Glutamatergic neuron (in vitro differentiated cells): ENCODE results near the gene CFAP161. TPM values are rescaled to one million over a fixed set of nuclear protein-coding genes. Genes with fewer than 3 reads are reported as not detected.
"Not testable (repeated sequence)": the region's sequence is repeated elsewhere in the genome, so short reads cannot be mapped to it uniquely, and the experiment has no call there.

Experiments
- DNase-seq: peaks from one replicate; pipeline ENCODE4 v3.0.0; 2022
- H3K27ac Mint-ChIP-seq: one replicate; pipeline ENCODE4 v1.8.0; 2020; ENCODE audit warnings: mild to moderate bottlenecking, mixed read lengths, inconsistent platforms; ENCODE audit not compliant: unreplicated experiment
- H3K27me3 Mint-ChIP-seq: one replicate; pipeline ENCODE4 v1.8.0; 2020; ENCODE audit warnings: mild to moderate bottlenecking, moderate library complexity, mixed read lengths, inconsistent platforms; ENCODE audit not compliant: unreplicated experiment
- H3K36me3 Mint-ChIP-seq: one replicate; pipeline ENCODE4 v1.8.0; 2020; ENCODE audit warnings: mild to moderate bottlenecking, mixed read lengths, inconsistent platforms; ENCODE audit not compliant: unreplicated experiment
- H3K4me1 Mint-ChIP-seq: one replicate; pipeline ENCODE4 v1.8.0; 2020; ENCODE audit warnings: mild to moderate bottlenecking, low read depth, mixed read lengths, inconsistent platforms; ENCODE audit not compliant: unreplicated experiment
- H3K4me3 Mint-ChIP-seq: one replicate; pipeline ENCODE4 v1.8.0; 2020; ENCODE audit warnings: mild to moderate bottlenecking, mixed read lengths, inconsistent platforms; ENCODE audit not compliant: unreplicated experiment
- H3K9me3 Mint-ChIP-seq: one replicate; pipeline ENCODE4 v1.8.0; 2020; ENCODE audit warnings: mild to moderate bottlenecking, moderate library complexity, mixed read lengths, inconsistent platforms; ENCODE audit not compliant: unreplicated experiment
- CTCF ChIP-seq: fragments of 200-600 bp; sonication (generic); IDR thresholded peaks from one replicate; pipeline ENCODE4 v1.5.0; 2021; ENCODE audit not compliant: partially characterized antibody, unreplicated experiment
- total RNA-seq: library from RNA; stranded (reverse); fragmentation: NEBNext Ultra II Directional; extraction: Animal tissue kit (Norgen Biotek cat#: 25700); gene quantifications from one replicate; pipeline ENCODE4 v1.2.1, GENCODE V29; 2021; ENCODE audit not compliant: unreplicated experiment

CFAP161 gene
- total RNA-seq, 1 donor from 2014 or later: 0.39 TPM

- TF ChIP-seq CTCF: no peak
- H3K9me3 Mint-ChIP-seq: peaks cover 2% of the 10 kb centered on the region
- no peak for DNase-seq
- H3K4me1 Mint-ChIP-seq: peaks cover 6% of the 10 kb centered on the region
- no peak overlapping the region for H3K4me3 Mint-ChIP-seq
- H3K27ac Mint-ChIP-seq: no peak overlapping the region
- peaks cover 3% of the 10 kb centered on the region for H3K36me3 Mint-ChIP-seq
- peaks cover 4% of the 10 kb centered on the region for H3K27me3 Mint-ChIP-seq
These were observed 23.3 kb downstream of the CFAP161 start for GRCh38 chr15:81157195-81157938.

GRCh38 chr15:81157939-81158223 is 23.8 kb downstream of the CFAP161 start:
- H3K27ac Mint-ChIP-seq: no peak overlapping the region
- peaks cover 5% of the 10 kb centered on the region for H3K36me3 Mint-ChIP-seq
- no peak for TF ChIP-seq CTCF
- H3K4me1 Mint-ChIP-seq: peaks cover 6% of the 10 kb centered on the region
- H3K9me3 Mint-ChIP-seq: peaks cover 2% of the 10 kb centered on the region
- no peak for DNase-seq
- H3K27me3 Mint-ChIP-seq: peaks cover 4% of the 10 kb centered on the region
- H3K4me3 Mint-ChIP-seq: no peak overlapping the region

GRCh38 chr15:81158561-81158960 is 24.5 kb downstream of the CFAP161 start:
- not testable (repeated sequence) for H3K27me3 Mint-ChIP-seq, H3K4me1 Mint-ChIP-seq, H3K4me3 Mint-ChIP-seq, H3K9me3 Mint-ChIP-seq, DNase-seq, H3K27ac Mint-ChIP-seq, H3K36me3 Mint-ChIP-seq

GRCh38 chr15:81160312-81161159 is 26.5 kb downstream of the CFAP161 start:
- TF ChIP-seq CTCF: no peak
- no peak for DNase-seq
- peak overlapping the region; percentile 7 for H3K27ac Mint-ChIP-seq
- peaks cover 2% of the 10 kb centered on the region for H3K9me3 Mint-ChIP-seq
- peaks cover 4% of the 10 kb centered on the region for H3K27me3 Mint-ChIP-seq
- H3K4me3 Mint-ChIP-seq: peak overlapping the region; percentile 44
- H3K36me3 Mint-ChIP-seq: peaks cover 5% of the 10 kb centered on the region
- peaks cover 6% of the 10 kb centered on the region for H3K4me1 Mint-ChIP-seq

GRCh38 chr15:81161160-81161673 is 27.1 kb downstream of the CFAP161 start:
- peaks cover 6% of the 10 kb centered on the region for H3K4me1 Mint-ChIP-seq
- no peak for DNase-seq
- peaks cover 5% of the 10 kb centered on the region for H3K36me3 Mint-ChIP-seq
- peaks cover 4% of the 10 kb centered on the region for H3K27me3 Mint-ChIP-seq
- no peak overlapping the region for H3K27ac Mint-ChIP-seq
- TF ChIP-seq CTCF: no peak
- peak overlapping the region; percentile 44 for H3K4me3 Mint-ChIP-seq
- H3K9me3 Mint-ChIP-seq: peaks cover 2% of the 10 kb centered on the region
